GM19193 (cell line): Measurements from ENCODE around the gene BIN1.
A peak's percentile ranks its signal among the peaks of the same experiment; 100 is the strongest.

Source experiments
- POLR2A ChIP-seq: IDR thresholded peaks from 4 replicates; pipeline ENCODE4 v1.6.1; 2011; ENCODE audit not compliant: insufficient read depth, insufficient read length; ENCODE audit errors: extremely low read depth

BIN1 gene

DNA sequence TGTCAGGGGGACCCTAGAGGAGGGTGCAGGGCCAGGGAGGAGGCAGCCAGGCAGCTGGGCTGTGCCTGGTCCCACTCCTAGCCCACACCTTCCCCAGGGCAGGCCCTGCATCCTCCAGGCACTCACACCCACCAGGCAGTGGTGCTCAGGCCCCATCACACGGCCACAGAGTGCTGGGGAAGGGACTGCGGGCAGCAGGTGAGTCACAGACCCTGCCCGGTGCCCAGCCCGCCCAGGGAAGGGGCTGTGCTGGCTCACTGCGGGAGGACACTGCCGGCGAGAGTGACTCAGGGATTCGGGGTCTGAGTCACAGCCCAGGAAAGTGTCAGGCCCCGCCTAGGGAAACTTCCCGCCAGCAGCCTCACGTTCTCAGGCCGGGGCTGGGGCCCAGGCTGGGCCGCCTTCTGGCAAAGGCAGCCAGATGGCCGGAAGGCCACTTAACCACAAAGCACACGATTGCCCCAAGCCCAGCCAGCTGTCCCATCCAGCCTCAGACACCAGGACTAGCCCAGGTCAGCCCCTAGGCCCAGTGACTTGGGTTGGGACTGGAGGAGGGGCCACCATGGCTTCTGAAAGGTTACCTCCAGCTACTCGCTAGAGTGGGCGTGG, 42.2 kb downstream of the BIN1 start:
- peak; percentile 42 for TF ChIP-seq POLR2A

DNA sequence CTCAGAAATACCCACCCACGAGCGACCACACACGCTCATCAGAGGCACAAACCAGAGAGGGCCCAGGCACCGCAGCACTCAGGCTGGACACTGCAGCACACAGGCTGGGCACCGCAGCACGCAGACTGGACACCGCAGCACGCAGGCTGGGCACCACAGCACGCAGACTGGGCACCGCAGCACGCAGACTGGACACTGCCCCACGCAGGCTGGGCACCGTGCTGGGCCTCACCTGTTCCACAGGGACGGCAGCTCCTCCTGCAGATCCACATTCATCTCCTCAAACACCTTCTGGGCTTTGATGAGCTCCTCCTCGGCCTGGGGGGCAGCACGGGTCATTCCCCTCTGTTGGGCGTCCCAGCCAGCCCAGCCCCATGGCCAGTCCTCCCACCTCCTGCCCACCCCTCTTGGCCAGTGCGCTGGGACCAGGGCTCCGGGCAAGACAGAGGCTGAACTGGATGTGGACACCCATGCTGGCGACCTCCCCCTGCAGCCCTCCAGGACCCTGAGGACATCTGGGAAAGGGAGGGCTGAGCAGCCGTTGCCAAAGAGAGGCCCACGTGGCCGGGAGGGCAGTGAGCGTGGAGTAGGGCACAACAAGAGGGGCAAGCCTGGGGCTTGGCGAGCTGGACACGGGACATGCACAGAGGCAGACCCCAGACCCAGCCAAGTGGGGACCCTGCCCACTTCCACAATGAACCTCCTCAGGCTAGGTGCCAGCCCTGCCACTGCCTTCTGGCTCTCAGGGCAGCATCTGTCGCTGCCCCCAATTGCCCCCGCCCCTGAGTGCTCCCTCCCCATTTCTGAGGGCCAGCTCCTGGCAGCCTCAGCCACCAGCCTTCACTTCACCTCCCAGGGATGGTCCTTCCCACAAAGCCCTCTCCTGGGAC, 43.0 kb downstream of the BIN1 start:
- TF ChIP-seq POLR2A, result no peak

DNA sequence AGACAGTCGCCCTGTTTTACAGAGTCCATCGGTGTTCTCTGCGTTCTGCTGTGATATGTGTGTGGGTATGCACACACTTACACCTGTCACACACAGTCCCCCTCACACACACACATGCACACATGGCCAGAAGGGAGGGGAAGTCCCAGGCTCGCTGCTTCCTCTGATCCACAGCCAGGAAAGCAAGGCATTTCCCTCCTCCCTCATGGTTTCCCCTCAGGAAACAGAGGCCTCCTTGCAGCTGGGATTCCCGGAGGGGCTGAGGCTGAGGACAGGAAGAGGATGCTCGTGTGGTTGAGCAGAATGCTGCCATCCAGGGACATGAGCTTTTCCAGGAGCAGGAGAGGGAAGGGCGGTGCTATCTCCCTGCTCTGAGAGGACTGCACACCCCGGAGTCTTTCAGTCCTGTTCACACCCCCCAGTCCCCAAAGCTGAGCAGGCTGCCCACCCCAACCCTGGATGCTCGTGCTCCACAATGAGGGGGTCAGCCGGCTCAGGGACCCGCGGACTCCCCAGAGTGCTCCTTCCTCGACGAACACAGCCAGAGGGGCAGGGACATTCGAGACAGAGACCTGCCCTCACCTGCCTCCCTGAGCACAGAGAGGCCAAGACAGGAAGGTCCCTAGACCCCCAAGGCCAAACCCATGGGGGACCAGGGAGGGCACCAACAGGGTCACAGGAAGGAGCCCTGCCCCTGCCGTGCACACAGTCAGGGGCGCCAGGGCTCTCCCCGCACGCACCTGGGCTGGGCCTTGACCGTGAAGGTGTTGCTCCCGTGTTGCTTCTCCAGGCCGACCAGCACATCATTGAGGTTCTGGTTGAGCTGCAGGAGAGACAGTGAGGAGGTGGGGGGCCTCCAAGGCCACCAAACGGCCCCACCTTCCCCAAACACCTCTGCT, 45.3 kb downstream of the BIN1 start:
- TF ChIP-seq POLR2A, result no peak

DNA sequence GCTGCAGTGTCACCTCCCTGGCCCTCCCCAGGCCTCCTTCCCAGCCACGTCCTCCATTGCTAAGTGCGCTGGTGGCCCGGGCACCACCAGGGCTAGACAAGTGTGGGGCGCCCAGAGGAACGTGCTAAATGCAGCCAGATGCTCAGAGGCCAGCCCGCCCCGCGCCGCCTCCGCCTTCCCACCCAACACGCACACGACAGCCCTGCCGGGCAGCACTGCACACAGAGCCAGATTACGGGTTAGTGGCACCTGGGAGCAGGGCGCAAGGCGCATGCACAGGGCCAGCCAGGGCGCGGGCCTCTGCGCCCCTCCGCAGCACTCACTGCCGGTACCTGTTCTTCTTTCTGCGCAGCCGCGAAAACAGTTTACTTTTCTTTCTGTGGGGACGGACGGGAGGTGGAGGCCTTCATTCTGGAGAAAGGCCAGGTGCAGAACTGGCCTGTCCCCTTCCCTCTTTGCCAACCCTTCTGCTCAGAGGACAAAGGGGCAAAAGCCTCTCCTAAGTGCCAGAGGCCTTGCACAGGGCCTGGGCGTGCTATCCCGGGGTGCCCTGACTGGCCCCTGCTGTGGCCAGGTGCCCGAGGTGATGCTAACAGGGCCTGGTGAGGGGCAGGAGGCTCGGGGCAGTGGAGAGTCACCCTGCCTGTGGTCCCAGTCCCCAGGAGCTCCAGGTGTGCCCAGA, 46.5 kb downstream of the BIN1 start:
- TF ChIP-seq POLR2A, result no peak

DNA sequence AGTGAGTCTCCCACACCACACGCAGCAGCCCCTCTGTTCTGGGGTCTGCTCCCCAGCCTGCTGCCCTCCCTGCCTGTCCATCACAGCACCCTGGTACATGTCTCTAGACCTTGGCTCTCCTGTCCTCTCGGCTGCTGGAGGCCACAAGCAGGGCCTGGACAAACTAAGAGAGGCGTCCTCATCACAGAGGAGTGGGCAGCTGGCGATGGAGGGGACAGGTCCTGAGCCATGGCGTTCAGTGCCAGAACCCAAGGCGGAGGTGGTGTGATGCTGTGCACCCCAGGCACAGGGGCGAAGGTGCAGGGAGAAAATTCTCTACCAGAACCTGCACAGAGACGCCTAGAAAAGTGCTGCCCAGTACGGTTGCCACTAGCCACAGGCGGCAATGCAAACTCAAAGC, 47.4 kb downstream of the BIN1 start:
- TF ChIP-seq POLR2A, result no peak

DNA sequence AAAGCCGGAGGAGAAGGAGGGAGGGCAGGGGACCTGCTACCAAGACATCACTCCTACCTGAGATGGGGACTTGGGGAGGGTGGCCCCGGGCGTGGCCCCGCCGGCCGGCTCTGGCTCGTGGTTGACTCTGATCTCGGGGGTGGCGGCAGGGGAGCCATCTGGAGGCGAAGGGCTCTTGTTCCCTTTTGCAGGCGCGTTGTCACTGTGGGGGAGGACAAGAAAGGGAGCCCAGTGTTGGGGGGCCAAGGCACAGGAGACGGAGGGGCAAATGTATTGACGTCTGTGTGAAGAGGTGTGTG, 48.1 kb downstream of the BIN1 start:
- TF ChIP-seq POLR2A, result no peak

DNA sequence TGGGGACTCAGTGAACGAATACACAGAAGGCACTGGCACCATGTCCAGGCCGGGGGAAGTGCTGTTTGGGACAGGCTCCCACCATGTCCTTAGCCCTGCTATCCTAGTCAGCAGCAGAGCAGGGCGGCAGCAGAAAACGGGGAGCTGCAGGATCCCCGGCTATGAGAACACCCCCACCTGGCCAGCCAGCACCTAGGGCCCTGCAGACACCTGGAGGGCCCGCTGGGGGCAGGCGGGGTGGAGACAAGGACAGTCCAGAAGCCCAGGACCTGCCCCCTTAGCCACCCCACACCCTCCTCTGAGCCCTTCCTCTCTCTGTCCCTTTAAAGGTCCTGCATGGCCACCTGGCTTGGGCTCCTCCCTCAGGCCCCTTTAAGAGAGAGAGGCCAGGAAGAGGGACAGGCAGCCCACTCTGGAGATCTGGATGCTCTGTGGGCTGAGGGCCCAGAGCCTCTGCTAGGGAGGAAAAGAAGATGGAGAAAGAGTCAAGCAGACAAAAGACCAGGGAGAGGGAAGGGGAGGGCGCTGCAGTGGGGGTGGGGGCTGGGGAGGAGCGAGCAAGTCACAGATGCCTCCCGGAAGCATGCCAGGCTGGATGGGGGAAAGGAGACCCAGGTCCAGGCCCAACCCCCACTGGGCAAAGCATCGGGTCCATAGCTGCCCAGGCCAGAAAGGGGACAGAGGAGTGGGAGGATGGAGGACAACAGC, 48.6 kb downstream of the BIN1 start:
- no peak for TF ChIP-seq POLR2A

DNA sequence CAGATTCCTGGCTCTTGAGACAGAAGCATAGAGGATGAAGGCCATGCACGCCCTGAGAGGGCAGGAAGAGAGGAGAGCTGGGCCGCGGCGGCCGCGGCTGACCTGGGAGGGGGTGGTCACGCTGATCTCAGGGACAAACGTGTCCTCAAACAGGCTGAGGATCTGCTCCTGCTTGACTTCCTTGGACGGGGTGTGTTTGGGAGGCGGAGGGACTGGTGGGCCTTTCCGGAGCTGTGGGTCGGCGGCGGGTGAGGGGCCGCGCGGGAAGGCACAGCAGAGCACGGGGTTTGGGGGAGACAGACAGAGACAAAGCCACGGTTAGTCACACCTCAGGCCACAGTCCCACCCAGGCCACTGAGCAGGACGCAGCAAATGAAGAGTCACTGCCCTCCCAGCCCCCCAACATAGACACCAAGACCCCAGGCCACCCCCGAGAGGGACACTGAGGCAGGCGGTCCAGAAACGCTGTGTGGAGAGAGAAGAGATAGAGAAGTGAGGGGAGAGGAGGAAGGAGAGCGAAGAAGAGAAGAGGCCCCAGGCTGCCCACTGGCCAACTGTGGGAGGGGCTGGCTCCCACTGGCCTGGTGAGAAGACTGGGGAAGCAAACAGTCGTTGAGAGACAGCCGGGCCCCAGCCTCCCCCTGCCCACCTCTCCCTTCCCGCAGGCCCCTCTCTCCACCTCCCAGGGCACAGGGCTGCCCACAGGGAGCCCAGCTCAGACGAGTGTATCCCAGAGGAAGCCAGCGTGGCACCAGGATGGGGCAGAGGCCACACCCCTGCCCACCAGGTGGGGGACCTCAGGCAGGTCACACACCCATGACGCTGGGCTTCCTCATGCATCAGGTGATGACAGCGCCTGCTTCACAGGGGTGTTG, 49.3 kb downstream of the BIN1 start:
- no peak for TF ChIP-seq POLR2A

DNA sequence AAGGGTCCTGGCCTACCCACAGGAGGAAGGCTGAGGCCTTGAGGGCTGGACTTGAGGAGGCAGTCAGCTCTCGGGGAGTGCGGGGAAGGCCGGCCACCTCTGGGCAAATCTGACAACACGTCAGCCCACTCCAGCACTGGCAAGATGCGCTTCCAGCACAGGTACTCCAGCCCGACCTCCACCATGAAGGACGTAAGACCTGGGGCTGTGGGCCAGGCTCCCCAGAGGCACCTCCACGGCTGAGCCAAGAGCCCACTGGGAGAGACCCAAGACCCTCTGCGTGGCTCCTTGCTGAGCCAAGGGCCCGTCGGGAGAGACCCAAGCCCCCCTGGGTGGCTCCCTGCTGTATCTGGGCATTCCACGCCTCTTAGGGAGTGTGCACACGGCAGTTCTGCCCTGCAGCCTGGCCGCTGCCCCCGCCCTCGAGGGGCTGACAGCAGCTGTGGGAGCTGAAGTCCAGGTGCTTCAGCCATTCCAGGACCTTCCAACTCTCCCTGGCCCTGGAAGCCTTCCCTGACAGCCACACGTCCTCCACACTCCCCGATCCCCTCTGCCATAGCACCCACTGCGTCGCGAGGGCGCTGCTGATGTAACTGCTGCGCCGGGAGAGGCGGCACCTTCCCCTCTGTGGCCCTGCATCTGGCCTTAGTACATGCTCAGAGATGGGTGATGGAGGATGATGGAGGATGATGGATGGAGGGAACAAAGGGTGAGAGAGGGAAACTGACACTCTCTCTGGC, 50.2 kb downstream of the BIN1 start:
- TF ChIP-seq POLR2A, result no peak

DNA sequence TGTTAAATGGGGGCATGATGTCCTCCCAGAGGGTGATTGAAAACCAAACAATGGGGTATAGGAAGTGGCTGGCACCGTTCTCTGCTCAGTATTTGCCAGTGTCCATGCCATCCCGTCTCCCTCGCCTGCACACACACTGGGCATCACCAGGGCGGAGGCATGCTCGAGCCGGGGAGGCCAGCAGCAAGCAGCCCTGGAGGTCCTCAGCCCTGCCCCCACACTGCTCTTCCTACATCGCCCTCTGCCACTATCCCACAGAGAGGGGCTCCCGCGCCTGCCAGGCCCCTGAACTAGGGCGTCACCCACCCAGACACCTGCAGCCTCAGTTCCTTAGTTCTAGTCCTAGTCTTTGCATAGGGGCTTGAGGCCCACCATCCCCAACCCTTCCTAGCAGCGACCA, 50.9 kb downstream of the BIN1 start:
- no peak for TF ChIP-seq POLR2A

DNA sequence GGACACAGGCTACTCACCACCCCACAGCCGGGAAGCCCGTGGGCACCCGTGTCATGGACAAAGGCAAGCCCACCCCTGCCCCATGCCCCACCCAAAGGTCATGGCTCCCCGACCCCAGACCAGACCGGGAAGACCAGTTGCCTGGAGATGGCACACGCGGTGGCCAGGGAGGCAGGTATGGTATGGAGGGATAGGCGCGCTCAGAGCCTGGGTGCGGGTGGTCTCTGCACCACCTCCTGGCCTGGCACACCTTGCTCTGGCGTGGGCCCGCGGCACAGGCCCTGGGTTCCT, 51.2 kb downstream of the BIN1 start:
- TF ChIP-seq POLR2A, result no peak

DNA sequence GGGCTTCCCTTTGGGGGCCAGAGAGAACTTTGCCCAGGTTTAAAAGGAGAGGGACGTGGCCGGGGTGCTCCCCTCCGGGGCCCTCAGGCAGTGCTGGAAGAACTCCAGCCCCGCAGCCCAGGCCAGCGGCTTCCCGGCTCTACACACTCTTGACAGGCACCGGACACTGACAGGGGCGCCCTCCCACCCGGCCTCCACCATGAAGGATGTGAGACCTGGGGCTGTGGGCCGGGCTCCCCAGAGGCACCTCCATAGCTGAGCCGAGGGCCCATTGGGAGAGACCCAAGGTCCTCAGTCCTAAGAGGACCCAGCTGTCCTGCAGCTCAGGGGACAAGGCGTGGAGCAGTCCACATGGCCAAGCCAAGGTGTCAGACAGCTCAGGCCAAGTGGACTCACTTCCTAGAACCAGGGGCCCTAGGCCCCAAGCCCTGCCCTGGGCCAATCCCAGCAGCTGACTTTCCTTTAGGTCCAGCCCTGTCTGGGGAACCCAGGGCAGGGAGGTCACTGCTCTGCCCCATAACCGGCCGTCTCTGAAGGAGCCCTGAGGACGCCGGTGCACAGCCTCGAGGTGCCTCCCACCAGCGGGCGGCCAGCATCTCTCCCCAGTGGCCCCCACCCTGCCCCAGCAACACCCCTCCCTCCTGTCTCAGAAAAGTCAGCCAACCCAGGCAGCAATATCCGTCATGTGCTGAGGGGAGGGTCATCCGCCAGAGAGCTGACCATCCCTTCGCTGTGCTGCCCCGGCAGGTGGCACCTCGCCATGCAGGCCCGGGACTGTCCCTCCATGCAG, 51.8 kb downstream of the BIN1 start:
- TF ChIP-seq POLR2A, result no peak
